Activated CD4-positive, alpha-beta T cell treated with anti-CD3 and anti-CD28 coated beads, Interleukin-2, amount 10 ng/mL, durations not matched to agents 24 days and 14 days (primary cell): ENCODE measurements around the gene CXXC1. TPM values are rescaled to one million over a fixed set of nuclear protein-coding genes. Genes with fewer than 3 reads are reported as not detected.
A peak's percentile ranks its signal among the peaks of the same experiment; 100 is the strongest.

ENCODE experiments used
- DNase-seq: peaks from one replicate; pipeline ENCODE4 v3.0.0; 2022
- H3K27ac Mint-ChIP-seq: one replicate; pipeline ENCODE4 v1.8.0; 2022; ENCODE audit warnings: mild to moderate bottlenecking, mixed read lengths
- H3K27me3 Mint-ChIP-seq: one replicate; pipeline ENCODE4 v1.8.0; 2022; ENCODE audit warnings: mixed read lengths
- H3K36me3 Mint-ChIP-seq: one replicate; pipeline ENCODE4 v1.8.0; 2022; ENCODE audit warnings: low read depth, mild to moderate bottlenecking, mixed read lengths
- H3K4me1 Mint-ChIP-seq: one replicate; pipeline ENCODE4 v1.8.0; 2021; ENCODE audit warnings: mixed read lengths
- H3K4me3 Mint-ChIP-seq: one replicate; pipeline ENCODE4 v1.8.0; 2022; ENCODE audit warnings: mild to moderate bottlenecking, moderate library complexity, mixed read lengths
- H3K9me3 Mint-ChIP-seq: one replicate; pipeline ENCODE4 v1.8.0; 2021; ENCODE audit warnings: mixed read lengths
- intact Hi-C: fragments of 100-400 bp; cut with micrococcal nuclease; formaldehyde crosslinking; loops from one replicate; pipeline ENCODE4 v1.15.1; 2023
- total RNA-seq: library from RNA; stranded (reverse); gene quantifications from 2 replicates; pipeline ENCODE4 v1.2.3, GENCODE V29; 2022

Gene CXXC1
- total RNA-seq, 1 donor from 2014 or later = 105 TPM

DNA sequence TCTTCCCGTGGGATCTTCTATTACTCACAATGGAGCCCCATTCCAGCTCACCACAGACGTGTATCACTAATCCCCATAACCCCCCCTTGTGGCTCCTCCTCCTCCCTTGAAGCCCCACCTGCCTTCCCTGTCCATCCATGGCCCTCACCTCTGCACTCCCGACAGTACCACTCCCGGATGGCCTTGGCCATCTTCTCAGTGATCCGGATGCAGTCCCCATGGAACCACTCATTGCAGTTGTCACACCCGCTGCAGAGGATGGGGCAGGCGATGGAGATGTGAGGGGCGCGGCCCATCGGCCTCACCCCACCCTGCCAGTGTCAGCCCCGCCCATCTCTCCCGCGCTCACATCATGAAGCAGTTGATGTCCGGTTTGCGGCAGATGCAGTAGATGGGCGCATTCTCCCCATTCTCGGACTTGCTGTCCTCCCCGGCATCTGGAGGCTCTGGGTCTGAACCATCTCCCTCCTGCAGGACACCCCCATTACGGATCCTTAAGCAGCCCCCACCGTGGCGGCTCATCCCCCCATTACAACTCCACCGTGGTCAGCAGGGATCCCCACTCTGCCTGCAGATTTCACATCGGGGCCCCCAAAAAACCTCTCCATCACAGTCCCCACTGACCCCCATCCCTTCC is 983 bp downstream of the CXXC1 start:
- H3K36me3 Mint-ChIP-seq = peaks cover 49% of the 10 kb centered on the region
- H3K27me3 Mint-ChIP-seq = no peaks in the 10 kb centered on the region
- DNase-seq = peak; percentile 72
- peak overlapping the region; percentile 94 for H3K27ac Mint-ChIP-seq
- peaks cover 35% of the 10 kb centered on the region for H3K4me1 Mint-ChIP-seq
- intact Hi-C loops = loop anchor here (1.0 to 10.0 kb wide), 7 partner anchors 20 to 911 kb away; partner anchors contain the start of genes ACAA2, C18orf32, CFAP53 and ME2
- no peaks in the 10 kb centered on the region for H3K9me3 Mint-ChIP-seq
- H3K4me3 Mint-ChIP-seq = peak overlapping the region; percentile 96

DNA sequence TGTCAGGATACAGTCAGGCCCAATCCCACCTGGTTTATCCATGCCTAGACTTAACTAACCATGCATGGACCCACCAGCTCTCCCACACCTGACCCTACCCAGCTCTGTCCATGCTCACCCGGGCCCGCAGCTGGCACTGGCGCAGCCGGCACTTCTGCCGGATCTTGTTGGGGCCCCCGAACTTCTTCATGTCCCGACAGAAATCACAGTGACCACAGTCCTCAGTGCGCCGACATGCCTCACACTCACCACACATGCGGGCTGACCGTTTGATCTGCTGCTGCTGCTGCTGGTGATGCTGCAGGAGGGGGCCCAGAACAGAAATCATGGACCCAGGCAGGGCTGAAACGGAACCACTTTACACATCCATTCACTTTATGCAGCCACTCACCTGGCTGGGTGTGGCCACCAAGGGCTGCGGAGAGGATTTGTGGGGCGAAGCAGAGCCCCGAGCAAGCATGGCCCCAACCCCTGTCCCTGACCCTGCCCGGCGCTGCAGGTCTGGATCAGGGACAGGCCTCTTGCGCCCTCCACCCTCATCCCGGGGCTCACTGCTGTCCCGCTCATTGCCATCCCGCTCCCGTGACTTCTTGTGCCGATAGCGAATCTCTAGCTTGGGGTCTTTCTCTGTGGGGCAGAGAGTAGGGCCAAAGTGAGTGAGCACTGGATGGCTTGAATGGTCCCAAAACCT is 1.7 kb downstream of the CXXC1 start:
- intact Hi-C loops = loop anchor here (2.0 to 10.0 kb wide), 5 partner anchors 473 to 912 kb away; partner anchors contain the start of genes ACAA2, C18orf32, ME2 and MEX3C
- peak overlapping the region; percentile 94 for H3K27ac Mint-ChIP-seq
- peaks cover 39% of the 10 kb centered on the region for H3K4me1 Mint-ChIP-seq
- no peaks in the 10 kb centered on the region for H3K9me3 Mint-ChIP-seq
- H3K27me3 Mint-ChIP-seq = no peaks in the 10 kb centered on the region
- DNase-seq = peak; percentile 58
- peaks cover 55% of the 10 kb centered on the region for H3K36me3 Mint-ChIP-seq
- peak overlapping the region; percentile 96 for H3K4me3 Mint-ChIP-seq

DNA sequence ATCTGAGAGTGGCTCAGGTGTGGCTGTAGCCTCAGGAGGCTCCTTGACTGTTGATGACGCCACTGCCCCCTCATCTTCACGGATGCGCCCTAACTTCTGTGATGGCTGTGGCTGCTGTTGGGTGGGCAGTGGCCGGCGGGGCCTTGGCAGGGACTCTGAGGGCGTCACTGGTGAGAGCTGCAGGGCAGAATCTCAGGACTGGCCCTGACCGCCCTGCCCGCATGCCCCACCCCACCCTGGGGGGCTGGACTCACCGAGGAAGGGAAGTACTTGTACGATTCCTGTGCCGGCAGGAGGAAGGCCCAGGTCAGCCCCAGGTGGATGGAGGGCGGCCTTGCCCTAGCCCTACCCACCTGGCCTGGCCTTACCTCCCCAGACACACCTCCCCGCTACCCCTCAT is 2.4 kb downstream of the CXXC1 start:
- Mint-ChIP-seq H3K4me3 (no peak overlapping the region), H3K36me3 (peaks cover 62% of the 10 kb centered on the region), H3K9me3 (no peaks in the 10 kb centered on the region), H3K4me1 (peaks cover 46% of the 10 kb centered on the region), H3K27me3 (no peaks in the 10 kb centered on the region), H3K27ac (peak overlapping the region; percentile 60)
- peak; percentile 59 for DNase-seq
- intact Hi-C loops = loop anchor here (5.0 to 10.0 kb wide), 4 partner anchors 473 to 912 kb away; partner anchors contain the start of genes ACAA2, ME2, MEX3C and SMAD4

DNA sequence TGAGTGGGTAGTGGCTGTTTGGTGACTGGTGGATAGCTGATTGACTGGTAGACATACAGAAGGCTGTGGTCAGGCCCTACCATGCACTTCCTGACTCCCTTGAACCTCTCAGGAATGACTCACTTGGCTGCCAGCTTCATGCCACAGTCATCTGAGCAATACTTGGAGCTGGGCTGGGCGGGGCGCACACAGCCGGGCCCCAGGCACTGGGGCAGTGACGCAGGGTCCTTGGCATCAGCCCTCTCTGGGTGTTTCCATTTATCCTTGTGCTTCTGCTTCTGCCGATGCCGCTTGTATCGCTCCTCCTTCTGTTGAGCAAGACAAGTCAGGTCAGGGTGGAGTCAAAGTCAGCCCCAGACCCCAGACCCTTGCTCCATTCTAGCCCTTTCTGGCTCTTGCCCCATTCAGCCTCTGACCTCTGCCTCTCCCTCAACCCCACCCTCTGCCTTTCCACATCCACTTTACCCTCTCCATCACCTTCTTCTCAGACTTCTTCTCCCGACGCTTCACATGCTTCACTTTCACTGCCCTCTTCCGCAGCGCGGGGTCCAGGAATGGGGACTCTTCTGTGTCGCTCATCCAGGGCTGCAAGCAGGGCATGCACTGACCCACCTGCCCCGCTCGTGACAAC is 3.1 kb downstream of the CXXC1 start:
- Mint-ChIP-seq H3K9me3 (no peaks in the 10 kb centered on the region), H3K4me1 (peaks cover 47% of the 10 kb centered on the region), H3K27me3 (no peaks in the 10 kb centered on the region), H3K36me3 (peaks cover 63% of the 10 kb centered on the region), H3K4me3 (peak overlapping the region; percentile 15), H3K27ac (peak overlapping the region; percentile 60)
- intact Hi-C loops = loop anchor here (10.0 kb wide), 1 partner anchor 750 kb away; the partner anchor contains the start of gene SMAD4
- peak; percentile 62 for DNase-seq

DNA sequence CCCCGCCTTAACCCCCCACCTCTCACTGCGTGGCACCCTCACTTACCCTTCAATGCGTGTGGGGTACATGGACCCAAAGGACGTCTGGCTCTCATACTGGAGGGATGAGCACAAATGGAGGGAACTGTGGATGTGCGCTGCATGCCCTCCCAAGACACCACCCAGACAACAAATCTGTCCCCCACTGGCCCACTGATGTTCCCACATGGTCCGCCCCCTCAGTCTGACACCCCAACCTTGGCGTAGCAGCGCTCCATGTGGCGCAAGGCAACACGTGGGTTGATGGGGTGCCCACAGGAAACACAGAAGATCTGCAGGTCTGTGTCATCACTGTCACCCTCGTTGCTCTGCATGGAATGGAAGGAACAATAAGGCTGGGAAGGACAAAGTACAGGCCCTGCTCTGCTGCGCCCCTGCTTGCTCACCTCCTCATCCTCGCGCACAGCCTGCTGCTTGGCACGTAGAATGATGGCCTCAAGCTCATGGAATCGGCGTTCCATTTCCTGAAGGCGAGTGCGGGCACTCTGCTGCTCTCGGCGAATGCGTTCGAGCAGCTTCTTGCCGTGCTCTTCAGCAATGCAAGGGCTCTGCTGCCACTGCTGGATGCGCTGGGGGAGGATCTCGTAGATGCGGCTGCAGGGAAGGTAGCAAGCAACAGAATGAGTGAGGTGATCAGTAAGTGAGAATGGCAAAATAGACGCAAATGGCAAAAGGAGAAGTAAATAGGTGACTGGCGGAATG is 3.9 kb downstream of the CXXC1 start:
- Mint-ChIP-seq H3K4me3 (peak overlapping the region; percentile 90), H3K27ac (peak overlapping the region; percentile 16), H3K27me3 (no peaks in the 10 kb centered on the region), H3K9me3 (no peaks in the 10 kb centered on the region), H3K36me3 (peaks cover 70% of the 10 kb centered on the region), H3K4me1 (peaks cover 53% of the 10 kb centered on the region)
- intact Hi-C loops = loop anchor here (10.0 kb wide), 1 partner anchor 751 kb away; the partner anchor contains the start of gene SMAD4
- peak; percentile 70 for DNase-seq

DNA sequence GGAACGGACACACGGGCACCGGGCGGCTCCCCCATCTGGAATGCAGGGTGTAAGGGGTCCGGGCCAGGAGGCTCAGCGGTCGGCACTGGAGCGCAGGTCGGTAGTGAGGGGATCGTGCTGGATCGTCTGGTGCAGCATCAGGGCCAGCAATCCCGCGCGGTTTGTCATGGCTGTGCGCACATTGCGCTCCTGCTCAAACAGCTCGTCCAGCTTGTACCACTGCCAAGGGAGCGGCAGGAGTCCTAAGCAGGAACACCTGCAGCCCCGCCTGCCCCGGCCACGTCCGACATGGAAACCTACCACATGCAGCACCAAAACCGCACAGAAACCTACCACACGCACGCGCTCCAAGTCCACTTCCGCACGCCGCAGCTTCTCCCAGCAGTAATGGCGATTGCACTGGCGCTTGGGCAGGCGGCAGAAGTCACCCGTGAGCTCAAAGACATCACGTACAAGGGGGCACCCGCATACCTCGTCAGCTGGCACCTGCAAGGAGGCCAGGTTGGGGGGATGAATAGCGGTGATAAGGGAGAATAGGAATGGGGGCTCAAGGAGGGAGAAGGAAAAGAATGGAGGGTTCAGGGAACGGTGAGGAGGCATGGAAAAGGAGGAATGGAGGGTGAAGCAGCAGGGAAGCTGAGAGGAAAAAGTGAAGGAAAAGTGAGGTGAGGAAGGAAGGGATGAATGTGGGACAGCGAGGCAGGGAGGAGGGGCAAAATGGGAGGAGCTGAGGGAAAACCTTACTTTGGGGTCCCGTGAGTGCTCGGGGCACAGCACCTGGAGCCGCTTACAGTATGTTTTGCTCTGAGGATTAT is 4.8 kb downstream of the CXXC1 start:
- peak overlapping the region; percentile 52 for H3K27ac Mint-ChIP-seq
- H3K27me3 Mint-ChIP-seq = no peaks in the 10 kb centered on the region
- peaks cover 53% of the 10 kb centered on the region for H3K4me1 Mint-ChIP-seq
- H3K4me3 Mint-ChIP-seq = peak overlapping the region; percentile 90
- DNase-seq = peak; percentile 66
- H3K9me3 Mint-ChIP-seq = no peaks in the 10 kb centered on the region
- intact Hi-C loops = loop anchor here (10.0 kb wide), 1 partner anchor 752 kb away; the partner anchor contains the start of gene SMAD4
- peaks cover 73% of the 10 kb centered on the region for H3K36me3 Mint-ChIP-seq

DNA sequence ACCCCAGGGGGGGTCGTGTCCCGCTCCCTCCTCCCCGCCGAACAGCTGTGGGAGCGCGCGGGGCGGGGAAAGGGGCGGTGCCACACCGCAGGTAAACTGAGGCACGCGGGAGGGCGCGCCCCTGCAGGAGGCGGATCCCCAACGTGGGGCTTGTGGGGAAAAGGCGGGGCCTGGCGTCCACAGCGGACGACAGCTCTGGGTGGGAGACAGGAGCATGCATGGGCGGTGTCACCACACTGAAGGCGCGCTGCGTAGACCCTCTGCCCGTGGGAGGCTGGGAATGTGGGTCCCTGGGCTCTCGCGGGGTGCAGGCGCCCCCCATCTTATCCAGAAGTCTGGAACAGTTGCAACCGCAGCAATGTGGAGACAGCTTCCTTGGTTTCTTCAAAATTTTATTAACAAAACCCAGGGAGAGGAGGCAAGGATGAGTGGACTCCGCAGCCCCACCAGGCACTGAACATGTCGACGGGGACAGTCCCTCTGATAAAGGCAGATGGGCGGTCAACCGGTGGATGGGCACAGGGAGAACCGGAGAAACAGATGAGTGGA is 5.4 kb downstream of the CXXC1 start:
- peaks cover 71% of the 10 kb centered on the region for H3K36me3 Mint-ChIP-seq
- intact Hi-C loops = loop anchor here (1.0 to 10.0 kb wide), 6 partner anchors 16 to 790 kb away; partner anchors contain the start of genes CFAP53, RPL17 and SMAD4
- H3K27ac Mint-ChIP-seq = peak overlapping the region; percentile 98
- no peaks in the 10 kb centered on the region for H3K9me3 Mint-ChIP-seq
- no peaks in the 10 kb centered on the region for H3K27me3 Mint-ChIP-seq
- DNase-seq = peak; percentile 71
- peak overlapping the region; percentile 90 for H3K4me3 Mint-ChIP-seq
- peaks cover 53% of the 10 kb centered on the region for H3K4me1 Mint-ChIP-seq

DNA sequence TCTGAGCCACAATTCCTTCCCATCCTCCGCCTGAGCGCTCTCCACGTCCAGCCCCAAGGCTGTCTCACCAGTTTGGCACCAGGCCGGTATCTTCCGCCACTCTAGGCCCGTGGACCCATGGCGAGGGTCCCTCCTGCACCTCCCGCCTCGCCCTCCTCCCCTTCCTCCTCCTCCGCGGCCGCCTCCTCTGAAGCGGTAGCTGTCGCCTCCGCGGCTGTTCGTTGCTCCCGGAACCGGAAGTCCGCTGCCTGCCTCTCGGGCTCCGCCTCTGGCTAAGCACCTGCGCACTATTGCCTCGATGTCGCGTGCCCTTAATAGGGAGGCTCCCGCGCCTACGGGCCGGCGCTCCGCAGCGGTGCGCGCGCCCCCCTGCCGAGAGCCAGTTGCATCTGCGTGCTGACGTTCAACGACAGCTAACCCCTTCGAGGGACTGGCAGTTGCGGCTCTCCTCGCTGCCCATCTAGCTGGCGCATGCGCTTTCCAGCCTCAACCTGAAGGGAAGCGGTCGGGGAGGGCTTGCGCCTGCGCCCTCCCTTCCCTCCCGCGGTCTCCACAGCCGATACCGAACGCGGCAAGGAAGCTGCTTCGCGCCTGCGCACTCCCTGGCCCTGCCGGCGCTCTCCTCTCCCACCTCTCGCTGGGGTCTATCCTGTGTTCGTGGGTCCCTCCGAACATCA is 6.1 kb downstream of the CXXC1 start, which contains the start of gene MBD1:
Gene MBD1, minus strand, starts transcription at position 229 of the 677 bp plus-strand sequence. CDS start 1,531 bp downstream, outside the sequence.
- intact Hi-C loops = loop anchor here (1.0 to 10.0 kb wide), 6 partner anchors 15 to 789 kb away; partner anchors contain the start of genes CFAP53, RPL17 and SMAD4
- peak; percentile 91 for DNase-seq
- peak within 1 kb of the TSS; percentile 90 for H3K4me3 Mint-ChIP-seq
- H3K36me3 Mint-ChIP-seq = peaks cover 71% of the 10 kb centered on the region
- H3K27ac Mint-ChIP-seq = peak within 1 kb of the TSS; percentile 98
- H3K4me1 Mint-ChIP-seq = peaks cover 49% of the 10 kb centered on the region
- no peaks in the 10 kb centered on the region for H3K27me3 Mint-ChIP-seq
- H3K9me3 Mint-ChIP-seq = no peaks in the 10 kb centered on the region

DNA sequence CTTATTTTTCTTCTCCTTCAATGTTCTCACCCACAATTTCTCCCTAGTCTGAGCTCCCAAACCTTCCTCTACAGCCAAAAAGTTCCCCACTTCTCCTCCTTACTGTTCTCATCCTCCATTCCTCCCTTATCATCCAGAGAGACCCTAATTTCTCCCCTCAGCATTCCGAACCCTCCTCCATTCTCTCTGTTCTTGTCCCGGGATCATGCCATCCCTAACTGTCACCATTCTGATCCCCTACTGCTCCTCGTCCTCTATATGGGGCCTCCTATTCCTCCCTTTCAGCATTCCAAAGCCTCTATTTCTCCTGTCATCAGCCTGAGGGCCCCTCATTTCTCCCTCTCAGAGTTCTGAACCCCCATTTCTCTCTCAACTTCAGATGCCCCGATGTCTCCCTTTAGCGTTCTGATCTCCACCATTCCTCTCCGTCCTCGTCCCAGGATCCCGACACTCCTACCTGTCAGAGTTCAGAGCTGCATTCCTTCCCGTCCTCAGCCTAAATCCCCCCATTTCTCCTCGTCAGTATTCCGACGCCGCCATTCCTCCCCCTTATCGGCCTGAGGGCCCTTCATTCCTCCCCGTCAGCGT is 6.7 kb downstream of the CXXC1 start:
- Mint-ChIP-seq H3K36me3 (peaks cover 71% of the 10 kb centered on the region), H3K27ac (peak overlapping the region; percentile 98), H3K27me3 (no peaks in the 10 kb centered on the region), H3K4me3 (peak overlapping the region; percentile 90), H3K9me3 (no peaks in the 10 kb centered on the region), H3K4me1 (peaks cover 49% of the 10 kb centered on the region)
- DNase-seq = no peak
- intact Hi-C loops = loop anchor here (1.0 to 10.0 kb wide), 6 partner anchors 14 to 788 kb away; partner anchors contain the start of genes CFAP53, RPL17 and SMAD4

DNA sequence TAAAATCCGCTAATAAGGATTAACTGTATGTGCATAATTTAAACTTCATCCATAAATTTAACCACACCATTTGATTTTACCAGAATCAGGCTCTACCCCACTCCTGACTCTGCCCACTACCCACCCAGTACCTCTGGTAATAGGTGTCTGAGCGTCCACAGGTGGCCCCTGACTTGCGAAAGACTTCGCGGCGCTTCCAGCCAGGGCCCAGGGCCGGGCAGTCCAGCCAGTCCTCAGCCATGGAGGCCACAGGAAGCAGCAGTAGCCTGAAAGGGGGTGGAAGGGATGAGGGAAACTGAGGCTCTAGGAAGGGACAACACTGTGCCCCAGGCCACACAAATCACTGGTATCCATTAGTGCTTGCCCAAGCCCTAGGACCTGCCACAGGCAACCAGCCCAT is 7.7 kb downstream of the CXXC1 start:
- intact Hi-C loops = loop anchor here (10.0 kb wide), 1 partner anchor 755 kb away; the partner anchor contains the start of gene SMAD4

DNA sequence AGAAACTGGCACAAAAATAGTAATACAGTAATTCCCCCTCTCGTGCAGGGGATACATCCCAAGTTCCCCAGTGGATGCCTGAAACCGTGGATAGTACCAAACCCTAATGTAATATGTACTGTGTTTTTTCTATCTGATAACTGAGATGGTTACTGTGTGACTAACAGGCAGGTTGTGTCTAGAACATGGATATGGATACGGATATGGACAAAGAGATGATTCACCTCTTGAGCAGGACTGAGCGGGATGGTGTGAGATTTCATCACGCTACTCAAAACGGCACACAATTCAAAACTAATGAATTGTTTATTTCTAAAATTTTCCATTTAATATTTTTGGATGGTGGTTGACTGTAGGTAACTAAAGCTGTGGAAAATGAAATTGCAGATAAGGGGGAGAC is 9.6 kb downstream of the CXXC1 start:
- intact Hi-C loops = no loop called here
- no peak overlapping the region for H3K4me3 Mint-ChIP-seq
- DNase-seq = peak; percentile 47
- peaks cover 35% of the 10 kb centered on the region for H3K4me1 Mint-ChIP-seq
- H3K9me3 Mint-ChIP-seq = no peaks in the 10 kb centered on the region
- no peak overlapping the region for H3K27ac Mint-ChIP-seq
- peaks cover 74% of the 10 kb centered on the region for H3K36me3 Mint-ChIP-seq
- no peaks in the 10 kb centered on the region for H3K27me3 Mint-ChIP-seq

More for the DNA sequence above, 7.7 kb downstream of the CXXC1 start:
- DNase-seq = no peak
- peaks cover 75% of the 10 kb centered on the region for H3K36me3 Mint-ChIP-seq
- peak overlapping the region; percentile 90 for H3K4me3 Mint-ChIP-seq
- H3K27ac Mint-ChIP-seq = no peak overlapping the region
- peaks cover 47% of the 10 kb centered on the region for H3K4me1 Mint-ChIP-seq
- no peaks in the 10 kb centered on the region for H3K27me3 Mint-ChIP-seq
- no peaks in the 10 kb centered on the region for H3K9me3 Mint-ChIP-seq
